HepG2 (cell line): Measurements from ENCODE around the gene RGS2. TPM values are rescaled to one million over a fixed set of nuclear protein-coding genes. Genes with fewer than 3 reads are reported as not detected.

Source experiments
- ATAC-seq: fragments of 200-7000 bp; cut with Tn5 transposase; 3 replicates; pipeline ENCODE4 v1.9.1; 2020; ENCODE audit warnings: mild to moderate bottlenecking, moderate library complexity
- BruUV-seq: library from RNA; stranded (reverse); fragments of 400-500 nt; replicated peaks from 2 replicates; lab custom pipeline; 2021; lab: Mats Ljungman, UMichigan
- CTCF ChIA-PET: fragments of 300-600 bp; formaldehyde crosslinking; extraction: SDS; loops from one replicate; lab custom pipeline; 2021; ENCODE audit warnings: low total read pairs, inconsistent platforms, low intra/inter-chr PET ratio; lab: Yijun Ruan, JAX
- POLR2A ChIA-PET: fragments of 350-600 bp; sonication (Branson Sonifier 250); formaldehyde crosslinking; loops from one replicate; lab custom pipeline; 2020; ENCODE audit warnings: antibody characterized with exemption, inconsistent platforms; lab: Yijun Ruan, JAX
- DNase-seq: peaks from one replicate; pipeline ENCODE4 v3.0.0-alpha.2; 2015; ENCODE audit warnings: low spot score
- FAIRE-seq: peaks from 3 replicates; lab custom pipeline; 2011; peaks lifted over from hg19 to GRCh38; lab: Jason Lieb, UNC
- H2AFZ ChIP-seq: one replicate; pipeline ENCODE4 v1.6.1; 2011; ENCODE audit warnings: low read length, inconsistent platforms
- H3K27ac ChIP-seq: fragments of 300-600 bp; 3 replicates; pipeline ENCODE4 v1.8.0; 2011; ENCODE audit warnings: mixed run types, mild to moderate bottlenecking, mixed read lengths, low read length, inconsistent platforms; ENCODE audit not compliant: insufficient read depth; ENCODE audit errors: extremely low read length
- H3K27me3 ChIP-seq, 2 experiments: fragments of 200-600 bp in 1 of 2; 2 replicates in 1 of 2; 3 replicates in 1 of 2; pipeline versions ENCODE4 v1.6.0 to v1.8.0; 2011; ENCODE audit warnings: low read length in 2 of 2, mild to moderate bottlenecking in 2 of 2, moderate library complexity in 2 of 2, inconsistent platforms in 1 of 2; ENCODE audit not compliant: insufficient read depth in 2 of 2, control insufficient read depth in 1 of 2
- H3K36me3 ChIP-seq, 2 experiments: fragments of 200-600 bp in 1 of 2; replicated peaks in 1 of 2; 2 replicates in 1 of 2; 3 replicates in 1 of 2; pipeline versions ENCODE4 v1.5.1 to v1.8.0; 2011; ENCODE audit warnings: low read length in 2 of 2, inconsistent platforms in 1 of 2; ENCODE audit not compliant: insufficient read depth in 2 of 2, control insufficient read depth in 1 of 2
- H3K4me1 ChIP-seq: 2 replicates; pipeline ENCODE4 v1.5.1; 2012; ENCODE audit warnings: low read length, inconsistent platforms; ENCODE audit not compliant: insufficient read depth
- H3K4me2 ChIP-seq: 2 replicates; pipeline ENCODE4 v1.6.0; 2011; ENCODE audit warnings: low read depth, low read length, inconsistent platforms
- H3K4me3 ChIP-seq, 3 experiments: fragments of 200-600 bp in 1 of 3; sonication (generic), shearing (Covaris generic) in 1 of 3; replicated peaks in 1 of 3; 2 replicates each; pipeline ENCODE4 v1.5.1; 2011 to 2016; ENCODE audit warnings: low read length in 3 of 3, inconsistent platforms in 2 of 3, low read depth in 2 of 3, mild to moderate bottlenecking in 2 of 3, control low read depth in 1 of 3, mixed read lengths in 1 of 3; ENCODE audit not compliant: insufficient read depth in 1 of 3
- H3K79me2 ChIP-seq: one replicate; pipeline ENCODE4 v1.6.1; 2011; ENCODE audit warnings: low read length, inconsistent platforms; ENCODE audit not compliant: insufficient read depth
- H3K9ac ChIP-seq: 2 replicates; pipeline ENCODE4 v1.6.0; 2011; ENCODE audit warnings: mild to moderate bottlenecking, low read depth, low read length, inconsistent platforms; ENCODE audit not compliant: insufficient read depth
- H3K9me3 ChIP-seq: 2 replicates; pipeline ENCODE4 v1.5.1; 2012; ENCODE audit warnings: mild to moderate bottlenecking, low read length
- H4K20me1 ChIP-seq: 2 replicates; pipeline ENCODE4 v1.6.0; 2011; ENCODE audit warnings: inconsistent platforms, mild to moderate bottlenecking, low read length, moderate library complexity; ENCODE audit not compliant: insufficient read depth
- MTERF4 ChIP-seq: sonication (generic); formaldehyde crosslinking; IDR thresholded peaks from 2 replicates; pipeline ENCODE4 v1.8.0; 2023; ENCODE audit warnings: mild to moderate bottlenecking, missing genetic modification reagents
- RARG ChIP-seq: sonication (generic); formaldehyde crosslinking; IDR thresholded peaks from 2 replicates; pipeline ENCODE4 v1.4.0; 2020; ENCODE audit warnings: low read depth, mild to moderate bottlenecking, missing genetic modification reagents
- RBAK ChIP-seq: sonication (generic); formaldehyde crosslinking; IDR thresholded peaks from 2 replicates; pipeline ENCODE4 v1.5.1; 2020; ENCODE audit warnings: mild to moderate bottlenecking, missing genetic modification reagents
- STAG1 ChIP-seq: sonication (generic); formaldehyde crosslinking; IDR thresholded peaks from 2 replicates; pipeline ENCODE4 v1.4.0; 2020; ENCODE audit warnings: missing genetic modification reagents
- ZHX1 ChIP-seq: sonication (generic); formaldehyde crosslinking; IDR thresholded peaks from 2 replicates; pipeline ENCODE4 v1.8.1; 2022; ENCODE audit warnings: low read depth, mild to moderate bottlenecking, missing genetic modification reagents
- ZNF432 ChIP-seq: sonication (generic); formaldehyde crosslinking; IDR thresholded peaks from 2 replicates; pipeline ENCODE4 v1.5.0; 2020; ENCODE audit warnings: missing genetic modification reagents, mild to moderate bottlenecking, borderline replicate concordance
- ZNF567 ChIP-seq: sonication (generic); formaldehyde crosslinking; IDR thresholded peaks from 2 replicates; pipeline ENCODE4 v1.8.1; 2023; ENCODE audit warnings: mild to moderate bottlenecking, missing genetic modification reagents, borderline replicate concordance
- WGBS: methylation state at CpG from one replicate; pipeline ENCODE4 v1.1.6; 2017; ENCODE audit warnings: low lambda C conversion rate; 5-methylcytosine and 5-hydroxymethylcytosine counted together
- in situ Hi-C: cut with HindIII; loops from 2 replicates; pipeline ENCODE4 v1.10.0; 2017; ENCODE audit warnings: low pct_unique_long_range_greater_than_20kb; ENCODE audit not compliant: extremely low pct_ligation_motif_present
- intact Hi-C: fragments of 100-400 bp; cut with micrococcal nuclease; formaldehyde crosslinking; loops from one replicate; pipeline ENCODE4 v1.10.0; 2022; ENCODE audit not compliant: unreplicated experiment
- polyA plus RNA-seq, 8 experiments: library from polyadenylated mRNA; depleted of rRNA in 3 of 8; stranded (reverse) in 7 of 8; unstranded in 1 of 8; fragments of >200 nt; fragmentation: Illumina TruSeq in 4 of 8; extraction: Trizol in 4 of 8; gene quantifications; 2 replicates each; pipeline versions ENCODE4 v1.2.1 to v1.2.3, GENCODE V29; 2011 to 2016; ENCODE audit warnings: low read depth in 4 of 8, missing spikeins in 1 of 8, mixed read lengths in 1 of 8; ENCODE audit not compliant: insufficient read depth in 1 of 8
- total RNA-seq, 5 experiments: library from RNA; depleted of rRNA; stranded (reverse); fragments of >200 nt; fragmentation: Illumina TruSeq; extraction: Trizol; gene quantifications; 2 replicates each; pipeline ENCODE4 v1.2.3, GENCODE V29; 2016; ENCODE audit warnings: low read depth in 1 of 5

The RGS2 gene
- total and polyA plus RNA-seq, 2 of the 13 experiments (the other 11 are each of a cell fraction or from before 2014, with no cell fraction given): 0.64 to 1.4 TPM

GRCh38 chr1:192776206-192776605, 32.6 kb upstream of the RGS2 start:
- no peak for TF ChIP-seq MTERF4 (CRISPR knock-in tag)
- TF ChIP-seq ZHX1 (CRISPR knock-in tag): no peak
- no peak for TF ChIP-seq STAG1 (CRISPR knock-in tag)
- TF ChIP-seq RBAK: no peak
- no peak for TF ChIP-seq RARG (CRISPR knock-in tag)
- no peak for TF ChIP-seq ZNF432 (CRISPR knock-in tag)
- TF ChIP-seq ZNF567 (CRISPR knock-in tag): no peak
- Histone ChIP-seq H3K36me3 (no peaks in the 10 kb centered on the region), H3K4me2 (no peak overlapping the region), H4K20me1 (no peaks in the 10 kb centered on the region), H3K4me3 (no peak overlapping the region), H3K27ac (no peak overlapping the region), H3K79me2 (no peaks in the 10 kb centered on the region), H3K9ac (no peak overlapping the region), H3K4me1 (no peaks in the 10 kb centered on the region), H3K9me3 (no peaks in the 10 kb centered on the region), H3K27me3 (no peaks in the 10 kb centered on the region), H2AFZ (no peak overlapping the region)
- WGBS: 30% methylated on average over 4 of the region's 4 CpGs
- intact Hi-C loops: no loop called here
- no TSS peak for BruUV-seq
- no peak for ATAC-seq
- CTCF ChIA-PET: no interaction called here
- in situ Hi-C loops: no loop called here
- no peak for DNase-seq
- POLR2A ChIA-PET: no interaction called here
- FAIRE-seq: no peak
